Activated effector memory CD4-positive, alpha-beta T cell treated with anti-CD3 and anti-CD28 coated beads, Interleukin-2, amount 50 U/mL, for 16 hours (primary cell): ENCODE measurements around the gene SGMS1.
A peak's percentile ranks its signal among the peaks of the same experiment; 100 is the strongest.
"Not testable (repeated sequence)": the region's sequence is repeated elsewhere in the genome, so short reads cannot be mapped to it uniquely, and the experiment has no call there.

Source experiments
- DNase-seq: peaks from one replicate; pipeline ENCODE4 v3.0.0-alpha.2; 2020

SGMS1 gene

DNA sequence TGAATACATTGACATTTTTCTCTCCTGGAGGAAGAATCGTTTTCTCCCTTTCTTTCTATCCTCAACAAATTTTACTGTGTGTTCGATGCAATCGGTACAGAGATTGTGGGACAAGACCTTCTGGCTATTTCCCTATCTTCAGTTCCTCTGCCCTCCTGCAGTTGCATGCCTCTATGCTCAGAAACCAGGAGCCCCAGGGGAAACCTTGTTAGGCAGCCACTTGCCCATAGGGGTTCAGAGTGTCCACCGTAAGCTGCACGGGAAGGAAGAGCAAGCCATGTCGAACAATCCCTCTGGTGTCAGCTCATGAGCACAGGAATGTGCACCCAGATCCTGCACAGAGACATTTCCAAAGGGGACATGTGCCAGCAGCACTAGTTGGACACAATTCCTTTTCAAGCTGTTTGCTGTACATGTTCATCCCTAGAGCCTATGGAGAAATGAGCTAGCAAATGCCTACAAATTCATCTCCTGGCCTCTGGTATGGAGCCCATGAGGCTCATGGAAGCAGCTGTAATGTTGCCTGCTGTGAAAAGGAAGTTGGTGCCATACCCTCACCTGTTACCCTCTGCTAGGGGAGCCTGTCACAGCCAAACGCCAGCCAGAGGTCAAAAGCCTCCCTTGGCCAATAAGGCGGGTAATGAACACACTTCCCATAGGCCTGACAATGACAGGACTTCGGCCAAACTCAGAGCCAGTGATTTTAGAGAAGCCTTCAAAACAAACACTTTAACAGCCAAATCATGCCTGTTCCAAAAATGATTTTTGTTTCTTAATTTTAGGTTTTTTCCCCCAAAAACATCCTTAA, 336.6 kb downstream of the SGMS1 start:
- DNase-seq, result no peak

DNA sequence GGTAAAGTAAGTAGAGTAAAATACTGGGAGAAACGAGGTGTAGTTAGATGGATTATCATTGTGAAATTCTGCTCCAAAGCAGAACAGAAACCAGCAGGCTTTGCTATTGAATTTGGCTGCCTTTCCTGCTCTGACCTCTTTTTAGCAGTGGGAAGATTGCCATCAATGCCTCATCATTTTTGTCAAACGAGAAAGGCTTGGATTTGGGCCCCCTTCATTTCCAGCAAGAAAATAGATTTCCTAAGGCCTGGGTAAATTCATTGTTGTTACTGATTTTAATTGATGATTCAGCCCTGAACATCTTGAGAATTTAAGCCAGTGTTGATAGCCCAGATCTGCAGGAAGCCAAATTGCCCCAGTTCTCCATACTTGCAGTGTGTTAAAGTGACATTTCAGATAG, 337.2 kb downstream of the SGMS1 start:
- no peak for DNase-seq

DNA sequence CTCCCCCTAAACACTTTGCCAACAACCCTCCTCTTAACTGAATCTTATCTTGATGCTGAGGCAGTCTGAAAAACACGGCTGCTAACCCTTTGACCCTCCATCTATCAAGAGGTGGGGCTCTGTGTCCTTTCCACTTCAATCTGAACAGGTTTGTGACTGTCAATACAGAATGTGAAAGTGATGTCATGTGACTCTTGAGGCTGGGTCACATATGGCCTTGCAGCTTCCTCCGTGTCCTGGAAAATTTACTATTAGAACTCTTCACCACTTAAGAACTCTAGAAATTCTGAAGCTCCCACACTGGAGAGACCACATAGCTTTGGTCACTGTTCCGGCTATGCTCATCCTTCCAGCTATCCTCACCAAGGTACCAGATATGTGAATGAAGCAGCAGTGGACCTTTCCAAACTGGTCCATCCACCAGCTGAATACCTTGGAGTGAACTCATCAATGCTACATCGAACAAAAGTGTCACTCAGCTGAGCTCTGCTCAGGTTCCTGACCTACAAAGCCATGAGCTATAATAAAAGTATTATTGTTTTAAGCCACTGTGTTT, 341.7 kb downstream of the SGMS1 start:
- no peak for DNase-seq

DNA sequence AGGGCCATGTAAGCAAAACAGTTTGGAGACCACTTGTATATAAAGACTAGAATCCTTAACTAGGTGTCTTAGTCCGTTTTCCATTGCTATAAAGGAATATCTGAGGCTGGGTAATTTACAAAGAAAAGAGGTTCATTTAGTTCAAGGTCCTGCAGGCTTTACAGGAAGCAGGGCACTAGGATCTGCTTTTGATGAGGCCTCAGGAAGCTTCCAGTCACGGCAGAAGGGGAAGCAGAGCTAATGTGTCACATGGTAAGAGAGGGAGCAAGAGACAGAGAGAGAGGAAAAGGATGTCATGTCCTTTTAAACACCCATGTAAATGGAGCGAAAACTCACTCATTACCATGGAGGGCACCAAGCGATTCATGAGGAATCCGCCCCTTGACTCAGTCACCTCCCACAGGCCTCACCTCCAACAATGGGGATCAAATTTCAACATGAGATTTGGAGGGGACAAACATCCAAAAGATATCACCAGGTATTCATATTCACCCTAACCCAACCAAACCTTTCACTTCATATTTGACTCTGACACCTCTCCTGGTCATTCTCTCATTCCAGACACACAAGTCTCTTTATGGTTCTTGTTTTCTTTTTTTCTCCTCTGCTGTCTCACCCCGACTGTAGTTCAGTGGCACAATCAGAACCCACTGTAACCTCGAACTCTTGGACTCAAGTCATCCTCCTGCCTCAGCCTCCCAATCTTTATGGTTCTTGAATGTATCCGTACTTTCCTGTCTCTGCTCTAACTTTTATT, 342.4 kb downstream of the SGMS1 start:
- DNase-seq, result no peak

DNA sequence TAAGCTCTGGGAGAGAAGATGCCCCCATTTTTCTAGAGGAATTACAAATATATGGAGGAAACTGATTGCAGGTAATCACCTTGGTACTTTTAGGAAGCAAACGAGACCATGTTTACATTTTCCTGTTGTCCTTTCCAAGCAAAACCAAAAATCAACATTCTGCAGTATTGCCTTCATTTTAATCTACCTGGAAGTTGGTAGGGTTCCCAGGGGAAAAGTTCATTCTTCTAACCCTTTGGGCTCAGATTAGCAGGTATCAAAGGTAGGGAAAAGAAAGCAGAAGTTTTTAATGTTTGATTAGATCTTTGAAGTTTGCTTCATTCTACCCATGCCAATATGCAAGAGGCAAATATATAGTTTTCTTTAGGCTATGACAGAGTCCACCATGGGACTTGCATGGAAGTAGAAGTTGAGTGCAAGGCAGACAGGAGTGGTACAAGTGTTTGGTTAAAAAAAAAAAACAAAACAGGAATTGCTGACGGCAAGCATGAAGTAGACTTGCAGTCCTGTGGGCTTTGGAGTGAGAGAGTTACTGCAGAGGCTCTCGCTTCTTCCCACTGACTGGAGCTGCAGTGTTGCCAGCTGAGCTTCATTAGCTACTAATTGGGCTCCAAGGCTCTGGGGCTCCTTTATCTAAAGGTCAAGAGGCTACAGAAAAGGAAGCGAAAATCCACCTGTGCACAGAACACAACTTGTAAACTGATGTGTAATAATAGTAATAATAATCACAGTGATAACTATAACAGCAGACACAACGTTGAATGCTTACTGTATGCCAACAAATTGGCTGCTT, 343.5 kb downstream of the SGMS1 start:
- DNase-seq, result no peak

DNA sequence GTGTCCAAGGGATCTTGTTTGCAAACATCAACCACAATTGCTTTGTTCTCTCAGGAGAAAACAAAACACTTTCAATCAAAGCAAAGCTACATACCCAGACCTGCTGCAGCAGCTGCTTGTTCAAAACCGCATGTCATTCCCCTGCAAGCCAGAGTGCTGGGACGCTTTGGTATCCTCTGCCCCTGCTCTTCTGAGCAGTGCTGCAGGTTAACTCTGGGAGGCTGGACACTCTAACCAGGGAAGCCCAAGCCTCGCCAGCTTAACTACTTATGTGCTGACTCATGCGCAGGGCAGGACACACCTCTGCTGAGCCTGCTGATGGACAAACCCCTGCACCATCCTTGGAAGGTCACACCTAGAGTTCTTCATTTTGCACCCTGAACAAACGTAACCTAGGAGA, 344.3 kb downstream of the SGMS1 start:
- DNase-seq, result no peak

DNA sequence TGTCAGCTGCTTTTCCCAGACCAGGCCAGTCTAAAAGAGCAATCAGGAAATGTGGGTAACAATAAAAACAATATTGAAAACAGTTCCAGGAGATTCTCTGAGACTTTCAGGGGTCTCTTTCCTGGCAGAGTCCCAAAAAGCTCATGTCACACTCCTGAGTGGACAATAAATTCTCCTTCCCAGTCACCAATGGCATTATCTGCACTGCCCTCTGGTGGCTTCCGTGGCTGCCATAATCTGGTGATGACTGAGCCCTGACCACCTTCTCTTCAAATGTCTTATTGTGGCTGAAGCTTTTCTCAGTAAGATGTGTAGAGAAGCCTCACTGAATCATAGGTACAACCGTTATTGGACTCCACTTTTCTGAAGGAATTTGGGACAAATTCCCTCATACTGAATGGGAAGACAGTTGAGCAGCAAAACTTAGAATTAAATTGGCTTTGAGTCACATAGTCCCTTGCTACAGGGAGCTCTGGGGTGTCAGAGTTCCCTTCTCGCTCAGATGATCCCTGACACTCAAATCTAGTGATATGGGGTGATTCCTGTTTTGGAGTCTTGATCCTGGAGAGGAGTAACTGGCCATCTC, 348.0 kb downstream of the SGMS1 start:
- peak; percentile 74 for DNase-seq

DNA sequence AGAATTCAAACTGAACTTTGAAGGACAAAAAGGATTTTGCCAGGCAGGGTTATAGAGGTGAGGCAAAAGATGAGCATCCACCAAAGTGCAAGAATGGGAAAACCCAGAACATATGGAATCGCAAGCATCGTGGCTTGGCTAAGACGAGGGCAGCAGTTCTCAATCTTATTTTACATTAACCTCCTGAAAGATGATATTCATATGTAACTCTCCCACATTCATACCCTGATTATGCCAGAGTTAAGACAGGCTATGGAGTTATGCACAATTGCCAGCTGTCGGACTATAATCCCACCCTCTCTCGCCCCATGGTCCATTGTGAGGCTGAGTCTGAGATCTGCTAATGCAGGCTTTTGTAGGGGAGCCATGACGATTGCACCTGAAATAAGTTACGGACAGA, 351.2 kb downstream of the SGMS1 start:
- DNase-seq, result no peak

DNA sequence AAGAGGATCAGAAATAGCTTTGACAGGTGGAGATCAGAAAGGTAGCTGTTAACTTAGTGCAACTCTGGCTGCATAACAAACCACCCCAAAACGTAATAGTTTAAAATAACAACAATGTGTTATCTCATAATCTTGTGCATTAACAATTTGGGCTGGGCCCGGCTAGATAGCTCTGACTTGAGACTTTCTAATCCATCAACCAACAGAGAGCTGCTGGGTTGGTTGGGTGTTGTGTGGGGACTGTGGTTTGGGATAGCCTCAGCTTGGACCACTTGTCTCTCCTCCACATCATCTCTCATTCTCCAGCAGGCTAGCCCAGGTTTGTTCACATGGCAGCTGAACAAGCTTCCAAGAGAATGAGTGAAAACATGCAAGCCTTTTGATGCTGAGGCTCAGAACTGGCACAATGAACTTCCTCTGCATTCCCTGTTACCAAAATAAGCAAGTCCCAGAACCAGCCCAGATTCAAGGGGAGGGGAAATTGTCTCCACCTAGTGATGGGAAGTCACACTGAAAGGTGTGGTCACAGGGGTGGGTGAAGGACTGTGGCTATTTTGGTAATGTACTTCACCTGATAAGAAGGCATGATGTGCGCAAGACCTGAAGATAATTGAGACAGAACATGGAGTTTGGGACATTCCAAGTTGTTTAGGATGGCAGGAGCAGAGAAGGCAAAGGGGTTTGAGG, 352.0 kb downstream of the SGMS1 start:
- no peak for DNase-seq

DNA sequence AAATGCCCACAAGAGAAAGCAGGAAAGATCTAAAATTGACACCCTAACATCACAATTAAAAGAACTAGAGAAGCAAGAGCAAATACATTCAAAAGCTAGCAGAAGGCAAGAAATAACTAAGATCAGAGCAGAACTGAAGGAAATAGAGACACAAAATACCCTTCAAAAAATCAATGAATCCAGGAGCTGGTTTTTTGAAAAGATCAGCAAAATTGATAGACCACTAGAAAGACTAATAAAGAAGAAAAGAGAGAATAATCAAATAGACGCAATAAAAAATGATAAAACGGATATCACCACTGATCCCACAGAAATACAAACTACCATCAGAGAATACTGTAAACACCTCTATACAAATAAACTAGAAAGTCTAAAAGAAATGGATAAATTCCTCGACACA, 355.9 kb downstream of the SGMS1 start:
- not testable (repeated sequence) for DNase-seq

DNA sequence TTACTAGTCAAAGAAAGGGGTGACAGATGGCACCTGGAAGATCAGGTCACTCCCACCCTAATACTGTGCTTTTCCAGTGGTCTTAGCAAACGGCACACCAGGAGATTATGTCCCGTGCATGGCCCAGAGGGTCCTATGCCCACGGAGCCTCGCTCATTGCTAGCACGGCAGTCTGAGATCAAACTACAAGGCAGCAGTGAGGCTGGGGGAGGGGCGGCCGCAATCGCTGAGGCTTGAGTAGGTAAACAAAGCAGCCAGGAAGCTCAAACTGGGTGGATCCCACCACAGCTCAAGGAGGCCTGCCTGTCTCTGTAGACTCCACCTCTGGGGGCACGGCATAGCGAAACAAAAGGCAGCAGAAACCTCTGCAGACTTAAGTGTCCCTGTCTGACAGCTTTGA, 361.1 kb downstream of the SGMS1 start:
- DNase-seq, result not testable (repeated sequence)

DNA sequence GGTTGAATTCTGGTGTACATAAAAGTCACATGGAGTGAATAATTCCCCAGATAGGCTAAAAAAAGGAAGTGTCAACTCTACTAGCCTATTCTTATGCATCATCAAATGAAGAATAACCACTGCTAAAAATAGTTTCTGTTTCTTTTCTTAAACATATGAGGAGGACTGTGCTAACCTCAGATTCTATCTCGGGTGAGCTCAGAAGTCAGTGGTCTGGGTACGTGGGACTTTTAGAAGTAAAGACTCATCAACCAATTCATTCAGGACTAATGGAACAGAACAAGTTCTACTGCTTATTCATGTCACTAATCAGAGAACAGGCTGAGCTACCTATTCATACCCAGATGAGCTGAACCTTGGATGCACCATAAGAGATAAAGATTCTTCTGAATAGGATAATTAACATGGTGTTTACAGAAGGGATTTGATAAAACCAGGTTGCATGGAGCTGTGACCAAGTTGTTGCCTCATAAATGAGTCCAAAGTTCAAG, 362.9 kb downstream of the SGMS1 start:
- DNase-seq, result no peak
